Glutamatergic neuron (in vitro differentiated cells): ENCODE results near the gene CMSS1. TPM values are rescaled to one million over a fixed set of nuclear protein-coding genes. Genes with fewer than 3 reads are reported as not detected.

Experiments
- DNase-seq: peaks from one replicate; pipeline ENCODE4 v3.0.0; 2022
- H3K27ac Mint-ChIP-seq: one replicate; pipeline ENCODE4 v1.8.0; 2020; ENCODE audit warnings: mild to moderate bottlenecking, mixed read lengths, inconsistent platforms; ENCODE audit not compliant: unreplicated experiment
- H3K27me3 Mint-ChIP-seq: one replicate; pipeline ENCODE4 v1.8.0; 2020; ENCODE audit warnings: mild to moderate bottlenecking, moderate library complexity, mixed read lengths, inconsistent platforms; ENCODE audit not compliant: unreplicated experiment
- H3K36me3 Mint-ChIP-seq: one replicate; pipeline ENCODE4 v1.8.0; 2020; ENCODE audit warnings: mild to moderate bottlenecking, mixed read lengths, inconsistent platforms; ENCODE audit not compliant: unreplicated experiment
- H3K4me1 Mint-ChIP-seq: one replicate; pipeline ENCODE4 v1.8.0; 2020; ENCODE audit warnings: mild to moderate bottlenecking, low read depth, mixed read lengths, inconsistent platforms; ENCODE audit not compliant: unreplicated experiment
- H3K4me3 Mint-ChIP-seq: one replicate; pipeline ENCODE4 v1.8.0; 2020; ENCODE audit warnings: mild to moderate bottlenecking, mixed read lengths, inconsistent platforms; ENCODE audit not compliant: unreplicated experiment
- H3K9me3 Mint-ChIP-seq: one replicate; pipeline ENCODE4 v1.8.0; 2020; ENCODE audit warnings: mild to moderate bottlenecking, moderate library complexity, mixed read lengths, inconsistent platforms; ENCODE audit not compliant: unreplicated experiment
- total RNA-seq: library from RNA; stranded (reverse); fragmentation: NEBNext Ultra II Directional; extraction: Animal tissue kit (Norgen Biotek cat#: 25700); gene quantifications from one replicate; pipeline ENCODE4 v1.2.1, GENCODE V29; 2021; ENCODE audit not compliant: unreplicated experiment
- TF ChIP-seq, protein P1 (sequence below): fragments of 200-600 bp; sonication (generic); IDR thresholded peaks from one replicate; pipeline ENCODE4 v1.5.0; 2021; ENCODE audit not compliant: partially characterized antibody, unreplicated experiment

CMSS1 gene
- total RNA-seq, 1 donor from 2014 or later: 37.8 TPM

DNA sequence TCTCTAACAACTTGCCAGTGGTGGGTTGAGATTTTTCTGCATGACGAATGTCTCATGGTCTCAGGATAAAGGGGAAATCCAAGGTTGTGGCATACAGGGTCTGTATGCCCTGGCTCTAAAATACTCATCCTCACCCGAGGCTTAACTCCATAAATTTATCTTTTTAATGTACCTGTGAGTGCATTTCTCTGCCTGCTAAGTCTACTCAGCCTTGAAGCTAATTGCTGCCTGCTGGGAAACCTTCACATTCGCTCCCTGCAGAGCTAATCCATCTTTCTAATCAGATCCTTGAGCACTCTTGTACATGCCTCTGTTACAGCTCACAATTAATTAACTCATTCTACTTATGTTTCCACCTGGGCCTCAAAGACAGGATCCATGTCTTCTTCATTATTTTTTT, 93.8 kb downstream of the CMSS1 start:
- Mint-ChIP-seq H3K27me3 (no peaks in the 10 kb centered on the region), H3K27ac (no peak overlapping the region), H3K4me1 (peaks cover 5% of the 10 kb centered on the region), H3K9me3 (no peaks in the 10 kb centered on the region), H3K36me3 (no peaks in the 10 kb centered on the region), H3K4me3 (no peak overlapping the region)
- DNase-seq: no peak
- TF ChIP-seq, protein P1, sequence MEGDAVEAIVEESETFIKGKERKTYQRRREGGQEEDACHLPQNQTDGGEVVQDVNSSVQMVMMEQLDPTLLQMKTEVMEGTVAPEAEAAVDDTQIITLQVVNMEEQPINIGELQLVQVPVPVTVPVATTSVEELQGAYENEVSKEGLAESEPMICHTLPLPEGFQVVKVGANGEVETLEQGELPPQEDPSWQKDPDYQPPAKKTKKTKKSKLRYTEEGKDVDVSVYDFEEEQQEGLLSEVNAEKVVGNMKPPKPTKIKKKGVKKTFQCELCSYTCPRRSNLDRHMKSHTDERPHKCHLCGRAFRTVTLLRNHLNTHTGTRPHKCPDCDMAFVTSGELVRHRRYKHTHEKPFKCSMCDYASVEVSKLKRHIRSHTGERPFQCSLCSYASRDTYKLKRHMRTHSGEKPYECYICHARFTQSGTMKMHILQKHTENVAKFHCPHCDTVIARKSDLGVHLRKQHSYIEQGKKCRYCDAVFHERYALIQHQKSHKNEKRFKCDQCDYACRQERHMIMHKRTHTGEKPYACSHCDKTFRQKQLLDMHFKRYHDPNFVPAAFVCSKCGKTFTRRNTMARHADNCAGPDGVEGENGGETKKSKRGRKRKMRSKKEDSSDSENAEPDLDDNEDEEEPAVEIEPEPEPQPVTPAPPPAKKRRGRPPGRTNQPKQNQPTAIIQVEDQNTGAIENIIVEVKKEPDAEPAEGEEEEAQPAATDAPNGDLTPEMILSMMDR: no peak

DNA sequence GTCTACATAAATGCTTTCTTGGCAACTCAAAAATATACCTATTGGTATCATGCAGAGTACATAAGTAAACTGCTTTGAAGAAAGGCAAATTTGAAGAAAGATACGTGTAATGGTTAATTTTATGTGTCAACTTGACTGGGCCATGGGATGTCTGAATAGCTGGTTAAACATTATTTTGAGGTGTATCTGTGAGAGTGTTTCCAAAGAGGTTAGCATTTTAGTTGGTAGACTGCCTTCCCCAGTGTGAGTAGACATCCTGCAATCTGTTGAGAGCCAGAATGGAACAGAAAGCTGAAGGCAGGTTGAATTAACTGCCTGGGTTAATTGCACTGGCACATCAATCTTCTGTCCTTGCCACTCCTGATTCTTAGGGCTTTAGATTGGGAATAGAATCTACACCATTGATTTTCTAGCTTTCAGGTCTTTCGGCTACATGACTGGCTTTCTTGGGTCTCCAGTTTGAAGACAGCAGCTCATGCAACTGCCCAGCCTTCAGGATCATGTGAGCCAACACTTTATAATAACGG, 98.3 kb downstream of the CMSS1 start:
- TF ChIP-seq, protein P1: no peak
- Mint-ChIP-seq H3K36me3 (no peaks in the 10 kb centered on the region), H3K27me3 (no peaks in the 10 kb centered on the region), H3K4me3 (no peak overlapping the region), H3K4me1 (peaks cover 14% of the 10 kb centered on the region), H3K27ac (no peak overlapping the region), H3K9me3 (no peaks in the 10 kb centered on the region)
- no peak for DNase-seq

DNA sequence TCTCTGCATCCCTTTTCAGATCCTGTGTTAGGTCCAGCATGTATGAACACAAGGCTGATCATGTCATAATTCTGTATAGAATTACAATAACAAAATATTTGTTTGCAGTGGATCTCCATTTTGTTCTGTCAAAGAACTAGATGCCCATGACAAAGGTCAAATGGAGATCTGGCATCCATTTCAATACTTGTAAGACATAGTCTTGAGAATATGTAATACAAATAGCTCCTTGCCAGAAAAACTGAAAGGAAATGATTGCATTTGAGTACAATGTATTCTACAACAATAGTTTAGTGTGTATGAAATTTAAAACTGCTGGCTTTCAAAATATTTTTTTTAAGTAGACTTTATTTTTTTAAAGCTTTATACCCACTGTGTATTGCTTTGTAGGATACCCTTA, 101.1 kb downstream of the CMSS1 start:
- peaks cover 2% of the 10 kb centered on the region for H3K9me3 Mint-ChIP-seq
- no peak for DNase-seq
- TF ChIP-seq, protein P1: no peak
- peaks cover 11% of the 10 kb centered on the region for H3K4me1 Mint-ChIP-seq
- no peak overlapping the region for H3K4me3 Mint-ChIP-seq
- no peaks in the 10 kb centered on the region for H3K27me3 Mint-ChIP-seq
- no peaks in the 10 kb centered on the region for H3K36me3 Mint-ChIP-seq
- no peak overlapping the region for H3K27ac Mint-ChIP-seq

DNA sequence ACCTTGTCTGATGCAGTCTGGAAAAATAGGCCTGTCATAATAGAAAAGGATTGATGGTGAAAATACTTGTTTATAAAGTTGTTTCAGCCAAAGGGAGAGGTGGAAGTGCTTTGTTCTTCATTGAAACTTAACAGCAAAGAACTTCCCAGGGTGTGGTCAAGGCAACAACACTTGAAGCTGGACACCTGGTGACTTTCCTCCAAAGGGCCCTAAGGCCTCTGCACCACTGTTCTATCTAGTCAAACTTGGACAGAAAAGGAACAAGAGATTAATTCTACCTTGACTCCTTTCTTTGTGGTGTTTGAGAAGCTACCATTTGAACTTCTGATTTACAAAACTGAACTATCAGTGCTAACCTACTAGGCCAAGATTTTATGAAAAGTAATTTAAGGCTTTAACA, 102.0 kb downstream of the CMSS1 start:
- H3K4me1 Mint-ChIP-seq: peaks cover 11% of the 10 kb centered on the region
- peaks cover 2% of the 10 kb centered on the region for H3K9me3 Mint-ChIP-seq
- DNase-seq: no peak
- TF ChIP-seq, protein P1: no peak
- H3K27ac Mint-ChIP-seq: no peak overlapping the region
- H3K36me3 Mint-ChIP-seq: no peaks in the 10 kb centered on the region
- H3K27me3 Mint-ChIP-seq: no peaks in the 10 kb centered on the region
- H3K4me3 Mint-ChIP-seq: no peak overlapping the region

DNA sequence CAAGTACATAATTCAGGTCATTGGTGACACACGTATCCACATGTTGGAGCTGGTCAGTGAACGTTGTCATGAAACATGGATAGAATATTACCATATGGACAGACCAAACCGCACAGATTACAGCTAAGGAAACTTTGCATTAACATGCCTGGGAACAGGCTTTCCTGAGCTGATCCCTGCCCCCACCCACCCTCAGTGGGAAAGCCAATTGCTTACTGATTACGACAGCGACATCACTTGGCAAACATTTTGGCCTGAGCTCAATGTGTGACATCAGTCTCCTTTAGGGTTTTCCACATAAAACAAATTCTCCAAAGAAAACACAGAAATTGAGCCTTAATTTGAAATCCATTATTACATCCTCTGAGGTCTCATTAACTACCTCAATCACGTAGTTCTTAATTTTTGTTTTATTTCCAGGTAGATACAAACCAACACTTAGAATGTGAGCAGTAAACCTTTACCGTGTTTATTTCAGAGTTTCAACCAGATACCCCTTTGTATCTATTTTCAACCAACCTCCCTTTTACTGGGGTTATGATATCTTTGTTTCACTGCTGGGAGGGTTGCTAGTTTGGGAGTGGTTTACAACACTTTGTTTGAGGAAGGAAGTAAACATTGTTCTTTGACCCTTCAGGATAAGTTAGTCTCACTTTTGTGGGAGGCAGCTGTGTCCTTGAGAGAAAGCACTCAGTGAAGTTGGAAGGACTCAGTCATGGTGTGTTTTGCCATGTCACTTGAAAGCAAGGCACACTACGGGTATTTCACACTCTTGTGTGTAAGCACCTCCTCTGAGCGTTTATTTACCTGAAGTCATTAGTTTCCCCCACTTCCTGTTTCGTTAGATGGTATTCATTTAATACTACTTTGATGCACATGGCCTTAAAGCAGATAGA, 103.1 kb downstream of the CMSS1 start:
- Mint-ChIP-seq H3K4me1 (peaks cover 11% of the 10 kb centered on the region), H3K27me3 (no peaks in the 10 kb centered on the region), H3K27ac (no peak overlapping the region), H3K9me3 (peaks cover 2% of the 10 kb centered on the region), H3K36me3 (no peaks in the 10 kb centered on the region), H3K4me3 (no peak overlapping the region)
- peak; percentile 36 for DNase-seq
- TF ChIP-seq, protein P1: no peak
